IMR-90 (cell line): Measurements from ENCODE around the gene EHBP1L1.

Experiments used
- CHD1 ChIP-seq: IDR thresholded peaks from 2 replicates; pipeline ENCODE4 v1.6.1; 2012; ENCODE audit warnings: low read depth, low read length, improper control_type of control experiment
- MAFK ChIP-seq: IDR thresholded peaks from 2 replicates; pipeline ENCODE4 v1.6.1; 2012; ENCODE audit warnings: low read depth, low read length, improper control_type of control experiment
- MXI1 ChIP-seq: IDR thresholded peaks from 2 replicates; pipeline ENCODE4 v1.6.1; 2012; ENCODE audit warnings: low read depth, mild to moderate bottlenecking, low read length, moderate library complexity, borderline replicate concordance
- NFE2L2 ChIP-seq: fragments of 150-350 bp; IDR thresholded peaks from 2 replicates; pipeline ENCODE4 v1.6.1; 2016; ENCODE audit warnings: low read depth, mild to moderate bottlenecking, low read length
- POLR2A ChIP-seq: IDR thresholded peaks from 2 replicates; pipeline ENCODE4 v1.6.1; 2012; ENCODE audit warnings: mild to moderate bottlenecking, low read depth, low read length
- RAD21 ChIP-seq: IDR thresholded peaks from 2 replicates; pipeline ENCODE4 v1.6.1; 2012; ENCODE audit warnings: low read length, improper control_type of control experiment
- TF ChIP-seq, protein P1 (sequence below): conservative IDR thresholded peaks from 2 replicates; pipeline ENCODE4 v1.5.1; 2012; ENCODE audit warnings: mild to moderate bottlenecking, low read depth, low read length, improper control_type of control experiment
- TF ChIP-seq, protein P2 (sequence below): fragments of 150-350 bp; IDR thresholded peaks from 2 replicates; pipeline ENCODE4 v1.6.1; 2016; ENCODE audit warnings: low read depth, mild to moderate bottlenecking, low read length, moderate library complexity, borderline replicate concordance
- TF ChIP-seq, protein P3 (sequence below): fragments of 150-350 bp; IDR thresholded peaks from 2 replicates; pipeline ENCODE4 v1.6.1; 2017; ENCODE audit warnings: mild to moderate bottlenecking, antibody characterized with exemption, low read length, low read depth

DNA sequence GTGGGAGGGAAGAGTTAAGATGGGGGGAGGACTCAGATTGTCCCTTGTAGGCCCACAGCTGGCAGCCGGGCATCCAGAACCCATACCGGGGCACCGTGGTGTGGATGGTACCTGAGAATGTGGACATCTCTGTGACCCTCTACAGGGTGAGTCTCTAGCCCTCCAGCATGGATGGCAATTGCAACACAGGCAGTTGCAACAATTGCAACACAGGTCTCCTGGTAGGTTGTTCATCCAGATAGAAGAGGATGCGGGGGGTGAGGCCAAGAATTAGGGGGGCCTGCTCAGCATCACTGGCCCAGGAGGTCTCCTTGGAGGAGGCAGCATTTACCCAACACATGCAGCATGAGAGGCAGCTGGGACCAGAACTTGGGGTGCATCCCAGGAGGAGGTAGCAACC is 3.4 kb downstream of the EHBP1L1 start:
- no peak for TF ChIP-seq POLR2A
- TF ChIP-seq, protein P1, sequence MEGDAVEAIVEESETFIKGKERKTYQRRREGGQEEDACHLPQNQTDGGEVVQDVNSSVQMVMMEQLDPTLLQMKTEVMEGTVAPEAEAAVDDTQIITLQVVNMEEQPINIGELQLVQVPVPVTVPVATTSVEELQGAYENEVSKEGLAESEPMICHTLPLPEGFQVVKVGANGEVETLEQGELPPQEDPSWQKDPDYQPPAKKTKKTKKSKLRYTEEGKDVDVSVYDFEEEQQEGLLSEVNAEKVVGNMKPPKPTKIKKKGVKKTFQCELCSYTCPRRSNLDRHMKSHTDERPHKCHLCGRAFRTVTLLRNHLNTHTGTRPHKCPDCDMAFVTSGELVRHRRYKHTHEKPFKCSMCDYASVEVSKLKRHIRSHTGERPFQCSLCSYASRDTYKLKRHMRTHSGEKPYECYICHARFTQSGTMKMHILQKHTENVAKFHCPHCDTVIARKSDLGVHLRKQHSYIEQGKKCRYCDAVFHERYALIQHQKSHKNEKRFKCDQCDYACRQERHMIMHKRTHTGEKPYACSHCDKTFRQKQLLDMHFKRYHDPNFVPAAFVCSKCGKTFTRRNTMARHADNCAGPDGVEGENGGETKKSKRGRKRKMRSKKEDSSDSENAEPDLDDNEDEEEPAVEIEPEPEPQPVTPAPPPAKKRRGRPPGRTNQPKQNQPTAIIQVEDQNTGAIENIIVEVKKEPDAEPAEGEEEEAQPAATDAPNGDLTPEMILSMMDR = no peak
- no peak for TF ChIP-seq RAD21
- TF ChIP-seq MAFK = no peak
- TF ChIP-seq, protein P2, sequence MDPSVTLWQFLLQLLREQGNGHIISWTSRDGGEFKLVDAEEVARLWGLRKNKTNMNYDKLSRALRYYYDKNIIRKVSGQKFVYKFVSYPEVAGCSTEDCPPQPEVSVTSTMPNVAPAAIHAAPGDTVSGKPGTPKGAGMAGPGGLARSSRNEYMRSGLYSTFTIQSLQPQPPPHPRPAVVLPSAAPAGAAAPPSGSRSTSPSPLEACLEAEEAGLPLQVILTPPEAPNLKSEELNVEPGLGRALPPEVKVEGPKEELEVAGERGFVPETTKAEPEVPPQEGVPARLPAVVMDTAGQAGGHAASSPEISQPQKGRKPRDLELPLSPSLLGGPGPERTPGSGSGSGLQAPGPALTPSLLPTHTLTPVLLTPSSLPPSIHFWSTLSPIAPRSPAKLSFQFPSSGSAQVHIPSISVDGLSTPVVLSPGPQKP = no peak
- TF ChIP-seq, protein P3, sequence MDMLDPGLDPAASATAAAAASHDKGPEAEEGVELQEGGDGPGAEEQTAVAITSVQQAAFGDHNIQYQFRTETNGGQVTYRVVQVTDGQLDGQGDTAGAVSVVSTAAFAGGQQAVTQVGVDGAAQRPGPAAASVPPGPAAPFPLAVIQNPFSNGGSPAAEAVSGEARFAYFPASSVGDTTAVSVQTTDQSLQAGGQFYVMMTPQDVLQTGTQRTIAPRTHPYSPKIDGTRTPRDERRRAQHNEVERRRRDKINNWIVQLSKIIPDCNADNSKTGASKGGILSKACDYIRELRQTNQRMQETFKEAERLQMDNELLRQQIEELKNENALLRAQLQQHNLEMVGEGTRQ = no peak
- TF ChIP-seq MXI1 = no peak
- no peak for TF ChIP-seq NFE2L2
- TF ChIP-seq CHD1 = no peak
